WTC11 (cell line): ENCODE data around the gene REEP6. TPM values are rescaled to one million over a fixed set of nuclear protein-coding genes. Genes with fewer than 3 reads are reported as not detected.

Source experiments
- ATAC-seq: fragments of 200-7000 bp; cut with Tn5 transposase; 2 replicates; pipeline ENCODE4 v1.10.0; 2021; ENCODE audit warnings: mild to moderate bottlenecking, moderate library complexity
- CTCF ChIA-PET: fragments of 300-600 bp; sonication (Branson Sonifier 250); formaldehyde crosslinking; loops from one replicate; lab custom pipeline; 2021; ENCODE audit warnings: antibody characterized with exemption; lab: Charles Lee
- POLR2A ChIA-PET: fragments of 350-600 bp; sonication (Branson Sonifier 250); formaldehyde crosslinking; loops from one replicate; lab custom pipeline; 2021; ENCODE audit warnings: antibody characterized with exemption; lab: Charles Lee
- DNase-seq: peaks from one replicate; pipeline ENCODE4 v3.0.0; 2021; ENCODE audit warnings: low spot score
- H3K27ac Mint-ChIP-seq: 2 replicates; pipeline ENCODE4 v1.8.0; 2021; ENCODE audit warnings: mixed read lengths
- H3K27me3 Mint-ChIP-seq: 2 replicates; pipeline ENCODE4 v1.8.0; 2021; ENCODE audit warnings: low read depth, mild to moderate bottlenecking, moderate library complexity, mixed read lengths
- H3K36me3 Mint-ChIP-seq: 2 replicates; pipeline ENCODE4 v1.8.0; 2021; ENCODE audit warnings: mixed read lengths
- H3K4me1 Mint-ChIP-seq: 2 replicates; pipeline ENCODE4 v1.8.0; 2022; ENCODE audit warnings: mixed read lengths
- H3K4me3 Mint-ChIP-seq: 2 replicates; pipeline ENCODE4 v1.8.0; 2021; ENCODE audit warnings: mild to moderate bottlenecking, moderate library complexity, mixed read lengths
- H3K9me3 Mint-ChIP-seq: 2 replicates; pipeline ENCODE4 v1.8.0; 2021; ENCODE audit warnings: mixed read lengths
- EMX1 ChIP-seq: fragments of 250-450 bp; sonication (Bioruptor Pico); IDR thresholded peaks from 2 replicates; pipeline ENCODE4 v1.8.0; 2021; ENCODE audit warnings: mild to moderate bottlenecking
- FOXP1 ChIP-seq: sonication (generic); formaldehyde crosslinking; IDR thresholded peaks from 2 replicates; pipeline ENCODE4 v1.8.0; 2022; ENCODE audit warnings: missing genetic modification reagents, mild to moderate bottlenecking, moderate library complexity, borderline replicate concordance
- GRHL2 ChIP-seq: fragments of 250-450 bp; sonication (Bioruptor Pico); IDR thresholded peaks from 2 replicates; pipeline ENCODE4 v1.8.0; 2022; ENCODE audit warnings: mild to moderate bottlenecking, moderate library complexity; ENCODE audit not compliant: insufficient replicate concordance, severe bottlenecking
- JAZF1 ChIP-seq: fragments of 250-450 bp; sonication (Bioruptor Pico); IDR thresholded peaks from 2 replicates; pipeline ENCODE4 v1.9.0; 2021; ENCODE audit warnings: moderate library complexity, mild to moderate bottlenecking, inconsistent platforms
- MXD4 ChIP-seq: fragments of 250-450 bp; sonication (Bioruptor Pico); IDR thresholded peaks from 2 replicates; pipeline ENCODE4 v1.8.0; 2021; ENCODE audit warnings: mild to moderate bottlenecking, moderate library complexity, borderline replicate concordance
- NFATC4 ChIP-seq: fragments of 250-450 bp; sonication (Bioruptor Pico); IDR thresholded peaks from 2 replicates; pipeline ENCODE4 v1.9.0; 2021; ENCODE audit warnings: mild to moderate bottlenecking
- NR1H2 ChIP-seq: sonication (generic); formaldehyde crosslinking; IDR thresholded peaks from 2 replicates; pipeline ENCODE4 v1.9.0; 2021; ENCODE audit warnings: mild to moderate bottlenecking, moderate library complexity, missing genetic modification reagents
- OVOL2 ChIP-seq: fragments of 250-450 bp; sonication (Bioruptor Pico); IDR thresholded peaks from 2 replicates; pipeline ENCODE4 v1.9.0; 2021; ENCODE audit warnings: mild to moderate bottlenecking, borderline replicate concordance
- RORB ChIP-seq: fragments of 250-450 bp; sonication (Bioruptor Pico); IDR thresholded peaks from 2 replicates; pipeline ENCODE4 v1.9.0; 2021; ENCODE audit warnings: mild to moderate bottlenecking
- SOX15 ChIP-seq: fragments of 250-450 bp; sonication (Bioruptor Pico); IDR thresholded peaks from 2 replicates; pipeline ENCODE4 v1.9.0; 2021; ENCODE audit warnings: mild to moderate bottlenecking
- TEAD4 ChIP-seq: sonication (generic); formaldehyde crosslinking; IDR thresholded peaks from 2 replicates; pipeline ENCODE4 v1.8.0; 2022; ENCODE audit warnings: mild to moderate bottlenecking, missing genetic modification reagents
- ZBTB21 ChIP-seq: sonication (generic); formaldehyde crosslinking; IDR thresholded peaks from 2 replicates; pipeline ENCODE4 v1.8.1; 2023; ENCODE audit warnings: mild to moderate bottlenecking, missing genetic modification reagents, borderline replicate concordance
- ZNF396 ChIP-seq: fragments of 250-450 bp; sonication (Bioruptor Pico); IDR thresholded peaks from 2 replicates; pipeline ENCODE4 v1.8.0; 2021; ENCODE audit warnings: mild to moderate bottlenecking, moderate library complexity, borderline replicate concordance
- ZNF416 ChIP-seq: fragments of 250-450 bp; sonication (Bioruptor Pico); IDR thresholded peaks from 2 replicates; pipeline ENCODE4 v1.9.0; 2021; ENCODE audit warnings: mild to moderate bottlenecking, inconsistent platforms
- ZNF671 ChIP-seq: fragments of 250-450 bp; sonication (Bioruptor Pico); IDR thresholded peaks from 2 replicates; pipeline ENCODE4 v1.8.0; 2021; ENCODE audit warnings: mild to moderate bottlenecking
- total RNA-seq: library from RNA; stranded (reverse); gene quantifications from 3 replicates; pipeline ENCODE4 v1.2.3, GENCODE V29; 2021
- TF ChIP-seq, protein P1 (sequence below): sonication (generic); formaldehyde crosslinking; IDR thresholded peaks from 2 replicates; pipeline ENCODE4 v1.8.1; 2023; ENCODE audit warnings: mild to moderate bottlenecking, moderate library complexity, missing genetic modification reagents
- TF ChIP-seq, protein P2 (sequence below): fragments of 250-450 bp; sonication (Bioruptor Pico); IDR thresholded peaks from 2 replicates; pipeline ENCODE4 v1.9.0; 2021; ENCODE audit warnings: mild to moderate bottlenecking
- TF ChIP-seq, protein P3 (sequence below): sonication (generic); formaldehyde crosslinking; IDR thresholded peaks from 2 replicates; pipeline ENCODE4 v1.8.0; 2022; ENCODE audit warnings: mild to moderate bottlenecking, missing genetic modification reagents
- TF ChIP-seq, protein P4 (sequence below): sonication (generic); formaldehyde crosslinking; IDR thresholded peaks from 2 replicates; pipeline ENCODE4 v1.8.1; 2022; ENCODE audit warnings: mild to moderate bottlenecking, missing genetic modification reagents, moderate library complexity, borderline replicate concordance
- TF ChIP-seq, protein P5 (sequence below): sonication (generic); formaldehyde crosslinking; IDR thresholded peaks from 2 replicates; pipeline ENCODE4 v1.8.0; 2023; ENCODE audit warnings: mild to moderate bottlenecking, missing genetic modification reagents
- TF ChIP-seq, protein P6 (sequence below): fragments of 250-450 bp; sonication (Bioruptor Pico); IDR thresholded peaks from 2 replicates; pipeline ENCODE4 v1.9.0; 2021; ENCODE audit warnings: mild to moderate bottlenecking, borderline replicate concordance

The REEP6 gene
- total RNA-seq, 1 experiment from 2014 or later = 17.0 TPM

DNA sequence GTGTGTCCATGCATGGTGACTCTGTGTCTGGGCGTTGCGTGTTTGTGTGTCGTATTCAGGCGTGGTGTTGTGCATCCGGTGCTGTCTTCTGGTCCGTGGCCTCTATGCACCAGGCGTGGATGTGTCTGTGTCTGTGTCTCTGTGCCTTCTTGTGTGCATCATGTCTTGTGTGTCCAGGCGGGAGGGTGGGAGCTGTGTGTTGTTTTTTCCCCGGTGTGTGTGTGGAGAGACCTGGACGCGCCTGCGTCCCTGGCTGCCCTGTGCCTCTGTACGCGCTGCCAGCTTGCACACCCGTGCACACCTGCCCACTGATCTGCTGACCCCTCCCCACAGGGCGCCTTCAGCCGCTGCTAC, 34.0 kb downstream of the REEP6 start:
- peaks cover 5% of the 10 kb centered on the region for H3K4me1 Mint-ChIP-seq
- peak overlapping the region; percentile 68 for H3K4me3 Mint-ChIP-seq
- peaks cover 48% of the 10 kb centered on the region for H3K27me3 Mint-ChIP-seq
- TF ChIP-seq JAZF1 (CRISPR knock-in tag) = no peak
- TF ChIP-seq ZNF671 (CRISPR knock-in tag) = no peak
- TF ChIP-seq ZBTB21 (CRISPR knock-in tag) = no peak
- no peak for TF ChIP-seq RORB
- TF ChIP-seq, protein P1, sequence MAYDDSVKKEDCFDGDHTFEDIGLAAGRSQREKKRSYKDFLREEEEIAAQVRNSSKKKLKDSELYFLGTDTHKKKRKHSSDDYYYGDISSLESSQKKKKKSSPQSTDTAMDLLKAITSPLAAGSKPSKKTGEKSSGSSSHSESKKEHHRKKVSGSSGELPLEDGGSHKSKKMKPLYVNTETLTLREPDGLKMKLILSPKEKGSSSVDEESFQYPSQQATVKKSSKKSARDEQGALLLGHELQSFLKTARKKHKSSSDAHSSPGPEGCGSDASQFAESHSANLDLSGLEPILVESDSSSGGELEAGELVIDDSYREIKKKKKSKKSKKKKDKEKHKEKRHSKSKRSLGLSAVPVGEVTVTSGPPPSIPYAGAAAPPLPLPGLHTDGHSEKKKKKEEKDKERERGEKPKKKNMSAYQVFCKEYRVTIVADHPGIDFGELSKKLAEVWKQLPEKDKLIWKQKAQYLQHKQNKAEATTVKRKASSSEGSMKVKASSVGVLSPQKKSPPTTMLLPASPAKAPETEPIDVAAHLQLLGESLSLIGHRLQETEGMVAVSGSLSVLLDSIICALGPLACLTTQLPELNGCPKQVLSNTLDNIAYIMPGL (CRISPR knock-in tag) = no peak
- TF ChIP-seq, protein P2, sequence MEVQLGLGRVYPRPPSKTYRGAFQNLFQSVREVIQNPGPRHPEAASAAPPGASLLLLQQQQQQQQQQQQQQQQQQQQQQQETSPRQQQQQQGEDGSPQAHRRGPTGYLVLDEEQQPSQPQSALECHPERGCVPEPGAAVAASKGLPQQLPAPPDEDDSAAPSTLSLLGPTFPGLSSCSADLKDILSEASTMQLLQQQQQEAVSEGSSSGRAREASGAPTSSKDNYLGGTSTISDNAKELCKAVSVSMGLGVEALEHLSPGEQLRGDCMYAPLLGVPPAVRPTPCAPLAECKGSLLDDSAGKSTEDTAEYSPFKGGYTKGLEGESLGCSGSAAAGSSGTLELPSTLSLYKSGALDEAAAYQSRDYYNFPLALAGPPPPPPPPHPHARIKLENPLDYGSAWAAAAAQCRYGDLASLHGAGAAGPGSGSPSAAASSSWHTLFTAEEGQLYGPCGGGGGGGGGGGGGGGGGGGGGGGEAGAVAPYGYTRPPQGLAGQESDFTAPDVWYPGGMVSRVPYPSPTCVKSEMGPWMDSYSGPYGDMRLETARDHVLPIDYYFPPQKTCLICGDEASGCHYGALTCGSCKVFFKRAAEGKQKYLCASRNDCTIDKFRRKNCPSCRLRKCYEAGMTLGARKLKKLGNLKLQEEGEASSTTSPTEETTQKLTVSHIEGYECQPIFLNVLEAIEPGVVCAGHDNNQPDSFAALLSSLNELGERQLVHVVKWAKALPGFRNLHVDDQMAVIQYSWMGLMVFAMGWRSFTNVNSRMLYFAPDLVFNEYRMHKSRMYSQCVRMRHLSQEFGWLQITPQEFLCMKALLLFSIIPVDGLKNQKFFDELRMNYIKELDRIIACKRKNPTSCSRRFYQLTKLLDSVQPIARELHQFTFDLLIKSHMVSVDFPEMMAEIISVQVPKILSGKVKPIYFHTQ (CRISPR knock-in tag) = no peak
- TF ChIP-seq MXD4 (CRISPR knock-in tag) = no peak
- TF ChIP-seq NFATC4 (CRISPR knock-in tag) = no peak
- no peak for TF ChIP-seq OVOL2 (CRISPR knock-in tag)
- TF ChIP-seq FOXP1 (CRISPR knock-in tag) = no peak
- TF ChIP-seq EMX1 (CRISPR knock-in tag) = no peak
- DNase-seq (no peak), ATAC-seq (no peak)
- no peak overlapping the region for H3K27ac Mint-ChIP-seq
- no peaks in the 10 kb centered on the region for H3K9me3 Mint-ChIP-seq
- no peaks in the 10 kb centered on the region for H3K36me3 Mint-ChIP-seq
- ChIA-PET CTCF (no interaction called here), POLR2A (no interaction called here)

DNA sequence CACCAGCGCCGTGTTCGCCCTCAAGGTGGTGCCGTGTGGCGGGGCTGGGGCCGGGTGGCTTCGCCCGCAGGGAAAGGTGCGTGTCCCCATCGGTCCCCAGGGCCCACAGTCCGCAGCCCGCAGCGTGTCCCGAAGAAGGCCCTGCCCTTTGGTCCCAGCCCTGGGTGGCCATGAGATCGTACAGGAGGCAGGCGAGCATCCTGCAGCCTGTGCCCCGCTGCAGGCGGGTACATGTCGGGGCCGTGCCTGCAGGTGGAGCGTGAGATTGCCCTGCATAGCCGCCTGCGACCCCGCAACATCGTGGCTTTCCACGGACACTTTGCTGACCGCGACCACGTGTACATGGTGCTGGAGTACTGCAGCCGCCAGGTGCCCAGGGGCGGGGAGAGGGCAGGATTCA, 34.4 kb downstream of the REEP6 start:
- Mint-ChIP-seq H3K27ac (no peak overlapping the region), H3K9me3 (no peaks in the 10 kb centered on the region), H3K4me1 (peaks cover 5% of the 10 kb centered on the region), H3K36me3 (no peaks in the 10 kb centered on the region), H3K4me3 (peak overlapping the region; percentile 68), H3K27me3 (peaks cover 48% of the 10 kb centered on the region)
- ChIA-PET CTCF (interaction anchor here (1.2 kb wide), 1 partner anchor 21 kb away, joined by 4 read pairs; no protein-coding TSS in a partner anchor), POLR2A (no interaction called here)
- ATAC-seq (no peak), DNase-seq (no peak)
- TF ChIP-seq MXD4 (CRISPR knock-in tag) = no peak
- TF ChIP-seq, protein P3, sequence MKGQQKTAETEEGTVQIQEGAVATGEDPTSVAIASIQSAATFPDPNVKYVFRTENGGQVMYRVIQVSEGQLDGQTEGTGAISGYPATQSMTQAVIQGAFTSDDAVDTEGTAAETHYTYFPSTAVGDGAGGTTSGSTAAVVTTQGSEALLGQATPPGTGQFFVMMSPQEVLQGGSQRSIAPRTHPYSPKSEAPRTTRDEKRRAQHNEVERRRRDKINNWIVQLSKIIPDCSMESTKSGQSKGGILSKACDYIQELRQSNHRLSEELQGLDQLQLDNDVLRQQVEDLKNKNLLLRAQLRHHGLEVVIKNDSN (CRISPR knock-in tag) = no peak
- no peak for TF ChIP-seq NR1H2 (CRISPR knock-in tag)
- no peak for TF ChIP-seq ZNF396 (CRISPR knock-in tag)
- TF ChIP-seq, protein P4, sequence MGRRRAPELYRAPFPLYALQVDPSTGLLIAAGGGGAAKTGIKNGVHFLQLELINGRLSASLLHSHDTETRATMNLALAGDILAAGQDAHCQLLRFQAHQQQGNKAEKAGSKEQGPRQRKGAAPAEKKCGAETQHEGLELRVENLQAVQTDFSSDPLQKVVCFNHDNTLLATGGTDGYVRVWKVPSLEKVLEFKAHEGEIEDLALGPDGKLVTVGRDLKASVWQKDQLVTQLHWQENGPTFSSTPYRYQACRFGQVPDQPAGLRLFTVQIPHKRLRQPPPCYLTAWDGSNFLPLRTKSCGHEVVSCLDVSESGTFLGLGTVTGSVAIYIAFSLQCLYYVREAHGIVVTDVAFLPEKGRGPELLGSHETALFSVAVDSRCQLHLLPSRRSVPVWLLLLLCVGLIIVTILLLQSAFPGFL (CRISPR knock-in tag) = no peak
- TF ChIP-seq GRHL2 = no peak
- TF ChIP-seq TEAD4 = no peak
- TF ChIP-seq, protein P5, sequence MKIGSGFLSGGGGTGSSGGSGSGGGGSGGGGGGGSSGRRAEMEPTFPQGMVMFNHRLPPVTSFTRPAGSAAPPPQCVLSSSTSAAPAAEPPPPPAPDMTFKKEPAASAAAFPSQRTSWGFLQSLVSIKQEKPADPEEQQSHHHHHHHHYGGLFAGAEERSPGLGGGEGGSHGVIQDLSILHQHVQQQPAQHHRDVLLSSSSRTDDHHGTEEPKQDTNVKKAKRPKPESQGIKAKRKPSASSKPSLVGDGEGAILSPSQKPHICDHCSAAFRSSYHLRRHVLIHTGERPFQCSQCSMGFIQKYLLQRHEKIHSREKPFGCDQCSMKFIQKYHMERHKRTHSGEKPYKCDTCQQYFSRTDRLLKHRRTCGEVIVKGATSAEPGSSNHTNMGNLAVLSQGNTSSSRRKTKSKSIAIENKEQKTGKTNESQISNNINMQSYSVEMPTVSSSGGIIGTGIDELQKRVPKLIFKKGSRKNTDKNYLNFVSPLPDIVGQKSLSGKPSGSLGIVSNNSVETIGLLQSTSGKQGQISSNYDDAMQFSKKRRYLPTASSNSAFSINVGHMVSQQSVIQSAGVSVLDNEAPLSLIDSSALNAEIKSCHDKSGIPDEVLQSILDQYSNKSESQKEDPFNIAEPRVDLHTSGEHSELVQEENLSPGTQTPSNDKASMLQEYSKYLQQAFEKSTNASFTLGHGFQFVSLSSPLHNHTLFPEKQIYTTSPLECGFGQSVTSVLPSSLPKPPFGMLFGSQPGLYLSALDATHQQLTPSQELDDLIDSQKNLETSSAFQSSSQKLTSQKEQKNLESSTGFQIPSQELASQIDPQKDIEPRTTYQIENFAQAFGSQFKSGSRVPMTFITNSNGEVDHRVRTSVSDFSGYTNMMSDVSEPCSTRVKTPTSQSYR = no peak
- TF ChIP-seq ZNF416 (CRISPR knock-in tag) = no peak
- no peak for TF ChIP-seq SOX15 (CRISPR knock-in tag)
- TF ChIP-seq, protein P6, sequence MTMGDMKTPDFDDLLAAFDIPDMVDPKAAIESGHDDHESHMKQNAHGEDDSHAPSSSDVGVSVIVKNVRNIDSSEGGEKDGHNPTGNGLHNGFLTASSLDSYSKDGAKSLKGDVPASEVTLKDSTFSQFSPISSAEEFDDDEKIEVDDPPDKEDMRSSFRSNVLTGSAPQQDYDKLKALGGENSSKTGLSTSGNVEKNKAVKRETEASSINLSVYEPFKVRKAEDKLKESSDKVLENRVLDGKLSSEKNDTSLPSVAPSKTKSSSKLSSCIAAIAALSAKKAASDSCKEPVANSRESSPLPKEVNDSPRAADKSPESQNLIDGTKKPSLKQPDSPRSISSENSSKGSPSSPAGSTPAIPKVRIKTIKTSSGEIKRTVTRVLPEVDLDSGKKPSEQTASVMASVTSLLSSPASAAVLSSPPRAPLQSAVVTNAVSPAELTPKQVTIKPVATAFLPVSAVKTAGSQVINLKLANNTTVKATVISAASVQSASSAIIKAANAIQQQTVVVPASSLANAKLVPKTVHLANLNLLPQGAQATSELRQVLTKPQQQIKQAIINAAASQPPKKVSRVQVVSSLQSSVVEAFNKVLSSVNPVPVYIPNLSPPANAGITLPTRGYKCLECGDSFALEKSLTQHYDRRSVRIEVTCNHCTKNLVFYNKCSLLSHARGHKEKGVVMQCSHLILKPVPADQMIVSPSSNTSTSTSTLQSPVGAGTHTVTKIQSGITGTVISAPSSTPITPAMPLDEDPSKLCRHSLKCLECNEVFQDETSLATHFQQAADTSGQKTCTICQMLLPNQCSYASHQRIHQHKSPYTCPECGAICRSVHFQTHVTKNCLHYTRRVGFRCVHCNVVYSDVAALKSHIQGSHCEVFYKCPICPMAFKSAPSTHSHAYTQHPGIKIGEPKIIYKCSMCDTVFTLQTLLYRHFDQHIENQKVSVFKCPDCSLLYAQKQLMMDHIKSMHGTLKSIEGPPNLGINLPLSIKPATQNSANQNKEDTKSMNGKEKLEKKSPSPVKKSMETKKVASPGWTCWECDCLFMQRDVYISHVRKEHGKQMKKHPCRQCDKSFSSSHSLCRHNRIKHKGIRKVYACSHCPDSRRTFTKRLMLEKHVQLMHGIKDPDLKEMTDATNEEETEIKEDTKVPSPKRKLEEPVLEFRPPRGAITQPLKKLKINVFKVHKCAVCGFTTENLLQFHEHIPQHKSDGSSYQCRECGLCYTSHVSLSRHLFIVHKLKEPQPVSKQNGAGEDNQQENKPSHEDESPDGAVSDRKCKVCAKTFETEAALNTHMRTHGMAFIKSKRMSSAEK (CRISPR knock-in tag) = no peak
- TF ChIP-seq, all 79 proteins: peak for 0
